A673 (cell line): ENCODE data around the gene ZBTB25. TPM values are rescaled to one million over a fixed set of nuclear protein-coding genes. Genes with fewer than 3 reads are reported as not detected.

Experiments used
- BruUV-seq: library from RNA; stranded (reverse); fragments of 400-500 nt; replicated peaks from 2 replicates; lab custom pipeline; 2021; lab: Mats Ljungman, UMichigan
- CTCF ChIA-PET: fragments of 300-600 bp; sonication (Branson Sonifier 250); formaldehyde crosslinking; loops from one replicate; lab custom pipeline; 2022; ENCODE audit warnings: antibody characterized with exemption; lab: Charles Lee
- POLR2A ChIA-PET: fragments of 300-600 bp; sonication (Branson Sonifier 250); formaldehyde crosslinking; loops from one replicate; lab custom pipeline; 2022; ENCODE audit warnings: antibody characterized with exemption; ENCODE audit not compliant: low non-redundant PET; lab: Charles Lee
- DNase-seq: peaks from one replicate; pipeline ENCODE4 v3.0.0-alpha.2; 2015; ENCODE audit warnings: low spot score
- H3K27ac ChIP-seq: fragments of 200-600 bp; sonication (generic); 2 replicates; pipeline ENCODE4 v1.5.1; 2016; ENCODE audit warnings: mixed run types, low read depth, mild to moderate bottlenecking, mixed read lengths, antibody characterized with exemption, low read length; ENCODE audit not compliant: poor library complexity, severe bottlenecking
- H3K27me3 ChIP-seq: fragments of 200-600 bp; sonication (generic); replicated peaks from 2 replicates; pipeline ENCODE4 v1.6.1; 2017; ENCODE audit warnings: mixed run types, low read depth, mild to moderate bottlenecking, mixed read lengths, antibody characterized with exemption, low read length; ENCODE audit not compliant: insufficient read depth, poor library complexity
- H3K36me3 ChIP-seq: fragments of 200-600 bp; sonication (generic); 2 replicates; pipeline ENCODE4 v1.6.1; 2016; ENCODE audit warnings: mixed run types, mild to moderate bottlenecking, mixed read lengths, antibody characterized with exemption, low read length; ENCODE audit not compliant: insufficient read depth, poor library complexity, severe bottlenecking
- H3K4me1 ChIP-seq: fragments of 200-600 bp; sonication (generic); 2 replicates; pipeline ENCODE4 v1.6.1; 2017; ENCODE audit warnings: mixed run types, mild to moderate bottlenecking, mixed read lengths, antibody characterized with exemption, low read length; ENCODE audit not compliant: insufficient read depth, poor library complexity, severe bottlenecking
- H3K4me3 ChIP-seq: fragments of 200-600 bp; sonication (generic); 2 replicates; pipeline ENCODE4 v1.5.1; 2016; ENCODE audit warnings: low read depth, mixed run types, mild to moderate bottlenecking, mixed read lengths, low read length; ENCODE audit not compliant: poor library complexity, severe bottlenecking
- H3K9me3 ChIP-seq: fragments of 200-600 bp; sonication (generic); 2 replicates; pipeline ENCODE4 v1.6.1; 2016; ENCODE audit warnings: mixed run types, low read depth, mild to moderate bottlenecking, mixed read lengths, antibody characterized with exemption, low read length; ENCODE audit not compliant: poor library complexity, severe bottlenecking
- EZH2 ChIP-seq: fragments of 200-600 bp; sonication (generic); IDR thresholded peaks from 2 replicates; pipeline ENCODE4 v1.6.1; 2017; ENCODE audit warnings: borderline replicate concordance, low read depth, mild to moderate bottlenecking, mixed read lengths, antibody characterized with exemption, low read length; ENCODE audit not compliant: poor library complexity, severe bottlenecking
- intact Hi-C: fragments of 100-400 bp; cut with micrococcal nuclease; formaldehyde crosslinking; loops from one replicate; pipeline ENCODE4 v1.10.0; 2022; ENCODE audit not compliant: unreplicated experiment
- total RNA-seq: library from RNA; stranded (reverse); gene quantifications from 2 replicates; pipeline ENCODE4 v1.2.3, GENCODE V29; 2021
- TF ChIP-seq, protein P1 (sequence below): fragments of 300-800, 200-600 bp; sonication (generic); conservative IDR thresholded peaks from 2 replicates; pipeline ENCODE4 v1.5.1; 2017; ENCODE audit warnings: low read depth, mild to moderate bottlenecking, antibody characterized with exemption, low read length, moderate library complexity, mixed read lengths

The ZBTB25 gene
- total RNA-seq, 1 experiment from 2014 or later, result 11.3 TPM

- Histone ChIP-seq H3K9me3 (no peaks in the 10 kb centered on the region), H3K4me1 (no peaks in the 10 kb centered on the region), H3K27me3 (no peaks in the 10 kb centered on the region), H3K4me3 (no peak overlapping the region), H3K36me3 (peaks cover 91% of the 10 kb centered on the region), H3K27ac (no peak overlapping the region)
- DNase-seq, result no peak
- ChIA-PET CTCF (no interaction called here), POLR2A (no interaction called here)
- no TSS peak for BruUV-seq
- TF ChIP-seq EZH2, result no peak
- TF ChIP-seq, protein P1, sequence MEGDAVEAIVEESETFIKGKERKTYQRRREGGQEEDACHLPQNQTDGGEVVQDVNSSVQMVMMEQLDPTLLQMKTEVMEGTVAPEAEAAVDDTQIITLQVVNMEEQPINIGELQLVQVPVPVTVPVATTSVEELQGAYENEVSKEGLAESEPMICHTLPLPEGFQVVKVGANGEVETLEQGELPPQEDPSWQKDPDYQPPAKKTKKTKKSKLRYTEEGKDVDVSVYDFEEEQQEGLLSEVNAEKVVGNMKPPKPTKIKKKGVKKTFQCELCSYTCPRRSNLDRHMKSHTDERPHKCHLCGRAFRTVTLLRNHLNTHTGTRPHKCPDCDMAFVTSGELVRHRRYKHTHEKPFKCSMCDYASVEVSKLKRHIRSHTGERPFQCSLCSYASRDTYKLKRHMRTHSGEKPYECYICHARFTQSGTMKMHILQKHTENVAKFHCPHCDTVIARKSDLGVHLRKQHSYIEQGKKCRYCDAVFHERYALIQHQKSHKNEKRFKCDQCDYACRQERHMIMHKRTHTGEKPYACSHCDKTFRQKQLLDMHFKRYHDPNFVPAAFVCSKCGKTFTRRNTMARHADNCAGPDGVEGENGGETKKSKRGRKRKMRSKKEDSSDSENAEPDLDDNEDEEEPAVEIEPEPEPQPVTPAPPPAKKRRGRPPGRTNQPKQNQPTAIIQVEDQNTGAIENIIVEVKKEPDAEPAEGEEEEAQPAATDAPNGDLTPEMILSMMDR, result no peak
- intact Hi-C loops, result no loop called here
Measured at GRCh38 chr14:64439141-64439540, 64.5 kb downstream of the ZBTB25 start.

- no peak overlapping the region for H3K4me3 ChIP-seq
- H3K27me3 ChIP-seq, result no peaks in the 10 kb centered on the region
- no peak overlapping the region for H3K27ac ChIP-seq
- intact Hi-C loops, result no loop called here
- ChIA-PET CTCF (no interaction called here), POLR2A (no interaction called here)
- no peaks in the 10 kb centered on the region for H3K9me3 ChIP-seq
- TF ChIP-seq, protein P1, result no peak
- TF ChIP-seq EZH2, result no peak
- DNase-seq, result no peak
- no peaks in the 10 kb centered on the region for H3K4me1 ChIP-seq
- H3K36me3 ChIP-seq, result peaks cover 91% of the 10 kb centered on the region
- BruUV-seq, result no TSS peak
Measured at GRCh38 chr14:64438181-64438841, 65.3 kb downstream of the ZBTB25 start.

DNA sequence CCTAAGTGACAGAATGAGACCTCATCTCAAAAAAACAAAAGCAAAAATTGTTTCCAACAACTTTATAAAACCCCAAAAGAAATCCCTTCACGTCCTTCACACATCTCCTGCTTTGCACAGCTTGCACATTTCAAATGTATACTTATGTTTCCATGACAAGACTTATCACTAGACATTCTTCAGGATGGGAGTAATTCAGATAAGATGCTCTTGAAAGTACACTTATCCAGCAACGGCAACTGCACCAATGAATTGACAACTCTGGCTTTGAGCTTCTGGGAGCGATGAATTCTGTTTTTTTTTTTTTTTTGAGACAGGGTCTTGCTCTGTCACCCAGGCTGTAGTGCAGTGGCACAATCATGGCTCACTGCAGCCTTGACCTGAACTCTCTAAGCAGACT lies 69.1 kb downstream of the ZBTB25 start:
- DNase-seq, result no peak
- H3K4me1 ChIP-seq, result no peaks in the 10 kb centered on the region
- ChIA-PET POLR2A (no interaction called here), CTCF (interaction anchor here (0.7 kb wide), 1 partner anchor 10 kb away, joined by 4 read pairs; no protein-coding TSS in a partner anchor)
- no TSS peak for BruUV-seq
- no peak overlapping the region for H3K27ac ChIP-seq
- H3K9me3 ChIP-seq, result no peaks in the 10 kb centered on the region
- no peak for TF ChIP-seq EZH2
- TF ChIP-seq, protein P1, result no peak
- H3K36me3 ChIP-seq, result peaks cover 94% of the 10 kb centered on the region
- intact Hi-C loops, result no loop called here
- no peak overlapping the region for H3K4me3 ChIP-seq
- no peaks in the 10 kb centered on the region for H3K27me3 ChIP-seq
